Body of pancreas (tissue), 4 donors: Measurements from ENCODE around the gene PRPSAP1.

Experiments
- CTCF ChIP-seq, 7 experiments: fragments of 450-650 bp in 4 of 7; fragments of 200-600 bp in 3 of 7; sonication (generic) in 3 of 7; IDR thresholded peaks; one replicate each; pipeline ENCODE4 v1.5.1; 2016 to 2019; ENCODE audit warnings: antibody characterized with exemption in 7 of 7
- POLR2A ChIP-seq, 3 donors: fragments of 450-650 bp; IDR thresholded peaks; one replicate each; pipeline ENCODE4 v1.6.1; 2016; ENCODE audit warnings: antibody characterized with exemption in 3 of 3, mild to moderate bottlenecking in 2 of 3

DNA sequence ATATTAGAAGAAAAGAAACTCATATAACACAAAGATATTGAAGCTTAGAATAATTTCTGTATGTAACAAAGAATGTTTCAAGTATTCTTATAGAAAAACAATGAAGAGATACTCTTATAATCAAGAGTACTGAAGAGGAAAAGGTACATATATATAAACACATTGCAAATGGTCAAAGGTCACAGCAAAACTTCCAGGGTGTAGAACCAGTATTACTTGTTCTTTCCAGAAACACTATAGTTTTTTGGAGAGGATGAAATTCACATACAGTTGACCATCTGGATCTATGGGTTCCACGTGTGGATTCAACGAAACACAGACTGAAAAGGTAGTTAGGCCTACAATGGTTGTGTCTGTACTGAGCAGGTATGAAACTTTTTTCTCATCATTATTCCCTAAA is 22.6 kb downstream of the PRPSAP1 start:
- TF ChIP-seq CTCF (IDR thresholded peaks at IDR 0.05) = no peak
- no peak for TF ChIP-seq POLR2A (IDR thresholded peaks at IDR 0.05)
